K562 (cell line): ENCODE data around the gene KATNB1. TPM values are rescaled to one million over a fixed set of nuclear protein-coding genes. Genes with fewer than 3 reads are reported as not detected.

Experiments
- DIDO1 ChIP-seq: fragments of 450-650 bp; IDR thresholded peaks from 2 replicates; pipeline ENCODE4 v1.6.1; 2016; ENCODE audit warnings: low read depth, missing biosample characterization, missing genetic modification characterization
- EWSR1 ChIP-seq: fragments of 450-650 bp; IDR thresholded peaks from 2 replicates; pipeline ENCODE4 v1.6.1; 2018; ENCODE audit warnings: borderline replicate concordance, mild to moderate bottlenecking, low read depth, moderate library complexity; ENCODE audit not compliant: partially characterized antibody
- HCFC1 ChIP-seq: IDR thresholded peaks from 2 replicates; pipeline ENCODE4 v1.6.1; 2012; ENCODE audit warnings: low read depth, low read length, improper control_type of control experiment
- MYC ChIP-seq, 2 experiments: fragments of 250-450 bp in 1 of 2; sonication (Bioruptor Pico) in 1 of 2; IDR thresholded peaks; 2 replicates each; pipeline versions ENCODE4 v1.5.1 to v1.6.1; 2012 to 2021; ENCODE audit warnings: low read depth in 2 of 2, borderline replicate concordance in 1 of 2, improper control_type of control experiment in 1 of 2, low read length in 1 of 2, mild to moderate bottlenecking in 1 of 2, moderate library complexity in 1 of 2
- PHF8 ChIP-seq: fragments of 200-600 bp; sonication (generic); IDR thresholded peaks from 2 replicates; pipeline ENCODE4 v1.6.1; 2012; ENCODE audit warnings: mixed run types, mild to moderate bottlenecking, inconsistent platforms, low read length, moderate library complexity, borderline replicate concordance
- RNF2 ChIP-seq: sonication (generic); IDR thresholded peaks from 2 replicates; pipeline ENCODE4 v1.6.1; 2016
- TAF7 ChIP-seq: fragments of 450-650 bp; IDR thresholded peaks from 2 replicates; pipeline ENCODE4 v1.6.1; 2016; ENCODE audit warnings: missing genetic modification characterization, missing compliant biosample characterization
- polyA plus RNA-seq, 8 experiments: library from polyadenylated mRNA; depleted of rRNA in 4 of 8; stranded (reverse) in 5 of 8; unstranded in 3 of 8; fragments of >200 nt; fragmentation: Nextera tagmentation in 2 of 8; fragmentation: Illumina TruSeq in 1 of 8; extraction: Ambion mirVana in 2 of 8; extraction: Trizol in 1 of 8; gene quantifications; 2 replicates each; pipeline versions ENCODE4 v1.2.1 to v1.2.3, GENCODE V29; 2011 to 2014; ENCODE audit warnings: inconsistent platforms in 1 of 8, missing spikeins in 1 of 8
- total RNA-seq, 7 experiments: library from RNA; depleted of rRNA in 6 of 7; stranded (reverse); fragments of >200 nt in 6 of 7; fragmentation: Illumina TruSeq in 2 of 7; extraction: Trizol in 2 of 7; gene quantifications; 2 replicates each; pipeline versions ENCODE4 v1.2.1 to v1.2.3, GENCODE V29; 2011 to 2021; ENCODE audit warnings: low replicate concordance in 1 of 7
- TF ChIP-seq, protein P1 (sequence below): sonication (generic); formaldehyde crosslinking; IDR thresholded peaks from 2 replicates; pipeline ENCODE4 v1.8.0; 2023; ENCODE audit warnings: mild to moderate bottlenecking, missing genetic modification reagents
- TF ChIP-seq, protein P2 (sequence below): fragments of 450-650 bp; IDR thresholded peaks from 2 replicates; pipeline ENCODE4 v1.6.1; 2017; ENCODE audit warnings: antibody characterized with exemption, mild to moderate bottlenecking
- TF ChIP-seq, protein P3 (sequence below), 2 experiments: fragments of 200-800 bp in 1 of 2; sonication (Bioruptor generic) in 1 of 2; sonication (generic) in 1 of 2; formaldehyde crosslinking in 1 of 2; IDR thresholded peaks in 1 of 2; conservative IDR thresholded peaks in 1 of 2; 2 replicates each; pipeline versions ENCODE4 v1.5.0 to v1.6.1; 2016 to 2020; ENCODE audit warnings: missing compliant biosample characterization in 1 of 2, missing genetic modification characterization in 1 of 2, missing genetic modification reagents in 1 of 2
- TF ChIP-seq, protein P4 (sequence below): fragments of 250-450 bp; sonication (Bioruptor Pico); IDR thresholded peaks from 2 replicates; pipeline ENCODE4 v1.5.0; 2020; ENCODE audit warnings: mild to moderate bottlenecking, borderline replicate concordance

Gene KATNB1
- total and polyA plus RNA-seq, 9 of the 15 experiments (the other 6 are each of a cell fraction or from before 2014, with no cell fraction given), result 1.2 to 52.6 (median 21.9) TPM

DNA sequence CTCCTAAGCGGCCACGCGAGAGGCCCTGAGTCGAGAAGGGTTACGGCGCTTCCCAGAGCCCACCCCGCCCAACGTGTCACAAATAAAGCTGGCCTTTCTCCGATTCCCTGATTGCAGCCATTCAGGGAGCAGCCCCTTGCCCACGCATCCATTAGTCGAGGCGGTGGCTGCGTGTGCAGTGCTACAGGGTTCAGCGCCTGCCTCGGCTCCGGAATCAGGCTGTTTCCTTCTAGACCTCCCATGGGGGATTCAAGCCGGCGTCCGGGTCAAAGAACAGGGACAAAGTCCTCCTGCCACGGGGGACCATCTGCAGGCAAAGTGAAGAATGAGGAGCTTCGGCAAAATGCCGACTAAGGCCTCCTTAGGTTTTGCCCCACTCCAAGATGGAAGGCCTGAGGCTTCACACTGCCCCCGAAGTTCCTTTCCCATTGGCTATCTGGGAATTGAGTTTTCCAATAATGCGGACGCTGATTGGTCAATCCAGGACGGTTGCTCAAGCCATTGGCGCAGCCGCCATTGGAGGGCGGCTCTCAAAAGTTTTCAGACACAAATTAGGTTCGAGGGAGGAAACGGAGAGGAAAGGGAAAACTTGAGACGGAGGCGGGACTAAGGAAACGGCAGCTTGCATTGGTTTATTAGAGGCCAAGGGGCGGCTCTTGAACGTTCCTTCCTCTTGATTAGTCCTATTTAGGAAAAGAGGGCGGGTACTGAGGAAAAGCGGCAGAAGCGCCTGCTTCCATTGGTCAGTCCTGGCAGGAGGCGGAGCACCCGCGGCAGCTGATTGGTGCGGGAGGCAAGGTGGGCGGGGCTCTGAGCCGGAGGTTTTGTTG lies 430 bp upstream of the KATNB1 start (continued):
- peak; percentile 83 for TF ChIP-seq DIDO1 (tag)
- TF ChIP-seq PHF8, result peak; percentile 82
- TF ChIP-seq, protein P1, sequence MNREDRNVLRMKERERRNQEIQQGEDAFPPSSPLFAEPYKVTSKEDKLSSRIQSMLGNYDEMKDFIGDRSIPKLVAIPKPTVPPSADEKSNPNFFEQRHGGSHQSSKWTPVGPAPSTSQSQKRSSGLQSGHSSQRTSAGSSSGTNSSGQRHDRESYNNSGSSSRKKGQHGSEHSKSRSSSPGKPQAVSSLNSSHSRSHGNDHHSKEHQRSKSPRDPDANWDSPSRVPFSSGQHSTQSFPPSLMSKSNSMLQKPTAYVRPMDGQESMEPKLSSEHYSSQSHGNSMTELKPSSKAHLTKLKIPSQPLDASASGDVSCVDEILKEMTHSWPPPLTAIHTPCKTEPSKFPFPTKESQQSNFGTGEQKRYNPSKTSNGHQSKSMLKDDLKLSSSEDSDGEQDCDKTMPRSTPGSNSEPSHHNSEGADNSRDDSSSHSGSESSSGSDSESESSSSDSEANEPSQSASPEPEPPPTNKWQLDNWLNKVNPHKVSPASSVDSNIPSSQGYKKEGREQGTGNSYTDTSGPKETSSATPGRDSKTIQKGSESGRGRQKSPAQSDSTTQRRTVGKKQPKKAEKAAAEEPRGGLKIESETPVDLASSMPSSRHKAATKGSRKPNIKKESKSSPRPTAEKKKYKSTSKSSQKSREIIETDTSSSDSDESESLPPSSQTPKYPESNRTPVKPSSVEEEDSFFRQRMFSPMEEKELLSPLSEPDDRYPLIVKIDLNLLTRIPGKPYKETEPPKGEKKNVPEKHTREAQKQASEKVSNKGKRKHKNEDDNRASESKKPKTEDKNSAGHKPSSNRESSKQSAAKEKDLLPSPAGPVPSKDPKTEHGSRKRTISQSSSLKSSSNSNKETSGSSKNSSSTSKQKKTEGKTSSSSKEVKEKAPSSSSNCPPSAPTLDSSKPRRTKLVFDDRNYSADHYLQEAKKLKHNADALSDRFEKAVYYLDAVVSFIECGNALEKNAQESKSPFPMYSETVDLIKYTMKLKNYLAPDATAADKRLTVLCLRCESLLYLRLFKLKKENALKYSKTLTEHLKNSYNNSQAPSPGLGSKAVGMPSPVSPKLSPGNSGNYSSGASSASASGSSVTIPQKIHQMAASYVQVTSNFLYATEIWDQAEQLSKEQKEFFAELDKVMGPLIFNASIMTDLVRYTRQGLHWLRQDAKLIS (CRISPR knock-in tag), result 0 out of 2 replicates have a peak, but pooled peaks have one; percentile 24
- TF ChIP-seq, protein P2, sequence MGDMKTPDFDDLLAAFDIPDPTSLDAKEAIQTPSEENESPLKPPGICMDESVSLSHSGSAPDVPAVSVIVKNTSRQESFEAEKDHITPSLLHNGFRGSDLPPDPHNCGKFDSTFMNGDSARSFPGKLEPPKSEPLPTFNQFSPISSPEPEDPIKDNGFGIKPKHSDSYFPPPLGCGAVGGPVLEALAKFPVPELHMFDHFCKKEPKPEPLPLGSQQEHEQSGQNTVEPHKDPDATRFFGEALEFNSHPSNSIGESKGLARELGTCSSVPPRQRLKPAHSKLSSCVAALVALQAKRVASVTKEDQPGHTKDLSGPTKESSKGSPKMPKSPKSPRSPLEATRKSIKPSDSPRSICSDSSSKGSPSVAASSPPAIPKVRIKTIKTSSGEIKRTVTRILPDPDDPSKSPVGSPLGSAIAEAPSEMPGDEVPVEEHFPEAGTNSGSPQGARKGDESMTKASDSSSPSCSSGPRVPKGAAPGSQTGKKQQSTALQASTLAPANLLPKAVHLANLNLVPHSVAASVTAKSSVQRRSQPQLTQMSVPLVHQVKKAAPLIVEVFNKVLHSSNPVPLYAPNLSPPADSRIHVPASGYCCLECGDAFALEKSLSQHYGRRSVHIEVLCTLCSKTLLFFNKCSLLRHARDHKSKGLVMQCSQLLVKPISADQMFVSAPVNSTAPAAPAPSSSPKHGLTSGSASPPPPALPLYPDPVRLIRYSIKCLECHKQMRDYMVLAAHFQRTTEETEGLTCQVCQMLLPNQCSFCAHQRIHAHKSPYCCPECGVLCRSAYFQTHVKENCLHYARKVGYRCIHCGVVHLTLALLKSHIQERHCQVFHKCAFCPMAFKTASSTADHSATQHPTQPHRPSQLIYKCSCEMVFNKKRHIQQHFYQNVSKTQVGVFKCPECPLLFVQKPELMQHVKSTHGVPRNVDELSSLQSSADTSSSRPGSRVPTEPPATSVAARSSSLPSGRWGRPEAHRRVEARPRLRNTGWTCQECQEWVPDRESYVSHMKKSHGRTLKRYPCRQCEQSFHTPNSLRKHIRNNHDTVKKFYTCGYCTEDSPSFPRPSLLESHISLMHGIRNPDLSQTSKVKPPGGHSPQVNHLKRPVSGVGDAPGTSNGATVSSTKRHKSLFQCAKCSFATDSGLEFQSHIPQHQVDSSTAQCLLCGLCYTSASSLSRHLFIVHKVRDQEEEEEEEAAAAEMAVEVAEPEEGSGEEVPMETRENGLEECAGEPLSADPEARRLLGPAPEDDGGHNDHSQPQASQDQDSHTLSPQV, result peak; percentile 17; the same call in 1 of the 2 replicates
- TF ChIP-seq, protein P3, sequence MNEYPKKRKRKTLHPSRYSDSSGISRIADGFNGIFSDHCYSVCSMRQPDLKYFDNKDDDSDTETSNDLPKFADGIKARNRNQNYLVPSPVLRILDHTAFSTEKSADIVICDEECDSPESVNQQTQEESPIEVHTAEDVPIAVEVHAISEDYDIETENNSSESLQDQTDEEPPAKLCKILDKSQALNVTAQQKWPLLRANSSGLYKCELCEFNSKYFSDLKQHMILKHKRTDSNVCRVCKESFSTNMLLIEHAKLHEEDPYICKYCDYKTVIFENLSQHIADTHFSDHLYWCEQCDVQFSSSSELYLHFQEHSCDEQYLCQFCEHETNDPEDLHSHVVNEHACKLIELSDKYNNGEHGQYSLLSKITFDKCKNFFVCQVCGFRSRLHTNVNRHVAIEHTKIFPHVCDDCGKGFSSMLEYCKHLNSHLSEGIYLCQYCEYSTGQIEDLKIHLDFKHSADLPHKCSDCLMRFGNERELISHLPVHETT (CRISPR knock-in tag; conservative IDR thresholded peaks at IDR 0.05 in 1 of 2, IDR thresholded peaks at IDR 0.05 in 1 of 2), result 0 out of 4 replicates have a peak, but pooled peaks of 1 of the 2 experiments have one; percentile 41
- TF ChIP-seq RNF2, result no peak
- peak; percentile 24; the same call in 1 of the 2 replicates for TF ChIP-seq MYC (IDR thresholded peaks at IDR 0.05; ENCODE audit: low read depth, low read length)
- TF ChIP-seq MYC (CRISPR knock-in tag; IDR thresholded peaks at IDR 0.05; ENCODE audit: borderline replicate concordance, low read depth), result peak; percentile 81; the same call in 1 of the 2 replicates
- peak; percentile 89 for TF ChIP-seq TAF7 (tag)
- no peak for TF ChIP-seq EWSR1
- TF ChIP-seq HCFC1, result peak; percentile 92
- TF ChIP-seq, protein P4, sequence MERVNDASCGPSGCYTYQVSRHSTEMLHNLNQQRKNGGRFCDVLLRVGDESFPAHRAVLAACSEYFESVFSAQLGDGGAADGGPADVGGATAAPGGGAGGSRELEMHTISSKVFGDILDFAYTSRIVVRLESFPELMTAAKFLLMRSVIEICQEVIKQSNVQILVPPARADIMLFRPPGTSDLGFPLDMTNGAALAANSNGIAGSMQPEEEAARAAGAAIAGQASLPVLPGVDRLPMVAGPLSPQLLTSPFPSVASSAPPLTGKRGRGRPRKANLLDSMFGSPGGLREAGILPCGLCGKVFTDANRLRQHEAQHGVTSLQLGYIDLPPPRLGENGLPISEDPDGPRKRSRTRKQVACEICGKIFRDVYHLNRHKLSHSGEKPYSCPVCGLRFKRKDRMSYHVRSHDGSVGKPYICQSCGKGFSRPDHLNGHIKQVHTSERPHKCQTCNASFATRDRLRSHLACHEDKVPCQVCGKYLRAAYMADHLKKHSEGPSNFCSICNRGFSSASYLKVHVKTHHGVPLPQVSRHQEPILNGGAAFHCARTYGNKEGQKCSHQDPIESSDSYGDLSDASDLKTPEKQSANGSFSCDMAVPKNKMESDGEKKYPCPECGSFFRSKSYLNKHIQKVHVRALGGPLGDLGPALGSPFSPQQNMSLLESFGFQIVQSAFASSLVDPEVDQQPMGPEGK, result no peak
